Inferior parietal cortex (tissue), 1 donor: Measurements from ENCODE around the gene TAS2R30.

Experiments
- DNase-seq: peaks from one replicate; pipeline ENCODE4 v3.0.0-alpha.2; 2016; ENCODE audit errors: extremely low spot score

TAS2R30 gene, protein sequence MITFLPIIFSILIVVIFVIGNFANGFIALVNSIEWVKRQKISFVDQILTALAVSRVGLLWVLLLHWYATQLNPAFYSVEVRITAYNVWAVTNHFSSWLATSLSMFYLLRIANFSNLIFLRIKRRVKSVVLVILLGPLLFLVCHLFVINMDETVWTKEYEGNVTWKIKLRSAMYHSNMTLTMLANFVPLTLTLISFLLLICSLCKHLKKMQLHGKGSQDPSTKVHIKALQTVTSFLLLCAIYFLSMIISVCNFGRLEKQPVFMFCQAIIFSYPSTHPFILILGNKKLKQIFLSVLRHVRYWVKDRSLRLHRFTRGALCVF

DNA sequence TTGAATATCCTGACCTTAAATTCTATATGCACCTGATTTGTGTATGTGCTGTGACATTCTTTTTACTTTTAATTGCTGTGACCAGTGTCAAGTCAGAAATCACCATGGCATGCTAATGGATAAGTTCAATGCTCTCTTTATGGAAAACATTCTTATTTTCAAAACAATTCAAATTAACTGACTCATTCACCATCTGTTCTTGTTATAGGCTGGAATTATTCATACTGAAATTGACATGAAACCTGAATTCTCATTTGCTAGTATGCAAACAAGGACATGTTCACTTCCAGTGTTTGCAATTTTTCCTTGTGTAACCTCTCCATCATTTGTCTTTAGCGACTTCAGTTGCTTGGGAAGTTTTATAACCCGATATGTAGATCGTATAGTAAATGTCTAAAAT, at the start of gene TAS2R30:
TAS2R30 (minus strand) TSS at position 340 of the 400 bp plus-strand sequence. CDS start 400 bp downstream, outside the sequence.
- DNase-seq: no peak

DNA sequence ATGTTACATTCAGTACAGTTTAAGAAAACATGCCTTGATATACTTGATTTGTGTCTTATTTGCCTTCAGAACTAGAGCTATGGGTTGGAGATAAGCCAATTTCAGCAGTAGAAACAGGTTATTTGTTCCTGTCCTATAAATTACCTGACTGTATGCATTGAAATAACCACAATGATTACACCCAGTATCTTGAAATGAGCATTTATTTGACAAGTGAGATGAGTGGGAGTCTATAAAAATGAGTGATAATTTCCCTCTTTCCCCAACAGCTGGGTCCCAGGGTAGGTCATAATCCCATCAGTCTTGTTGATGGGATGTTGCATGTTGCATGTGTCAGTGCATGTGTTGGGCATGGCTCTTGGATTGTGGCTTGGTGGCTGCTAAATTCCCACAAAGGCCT, 48.6 kb upstream of the TAS2R30 start:
- DNase-seq: no peak

DNA sequence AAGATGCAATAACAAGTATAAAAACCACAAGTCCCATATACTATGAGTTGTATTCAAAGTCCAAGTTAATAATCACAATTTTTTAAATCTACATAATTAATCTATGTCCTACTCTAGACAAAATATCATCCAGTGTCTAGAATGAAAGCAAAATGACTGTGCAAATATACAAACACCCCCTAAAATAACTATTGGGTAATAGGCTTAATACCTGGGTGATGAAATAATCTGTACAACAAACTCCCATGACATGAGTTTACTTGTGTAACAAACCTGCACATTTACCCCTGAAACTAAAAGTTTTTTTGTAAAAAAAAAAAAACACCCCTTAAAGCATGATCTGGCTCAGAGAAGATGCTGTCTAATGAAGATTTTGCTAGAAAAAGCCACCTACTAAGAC, 48.1 kb upstream of the TAS2R30 start:
- no peak for DNase-seq

DNA sequence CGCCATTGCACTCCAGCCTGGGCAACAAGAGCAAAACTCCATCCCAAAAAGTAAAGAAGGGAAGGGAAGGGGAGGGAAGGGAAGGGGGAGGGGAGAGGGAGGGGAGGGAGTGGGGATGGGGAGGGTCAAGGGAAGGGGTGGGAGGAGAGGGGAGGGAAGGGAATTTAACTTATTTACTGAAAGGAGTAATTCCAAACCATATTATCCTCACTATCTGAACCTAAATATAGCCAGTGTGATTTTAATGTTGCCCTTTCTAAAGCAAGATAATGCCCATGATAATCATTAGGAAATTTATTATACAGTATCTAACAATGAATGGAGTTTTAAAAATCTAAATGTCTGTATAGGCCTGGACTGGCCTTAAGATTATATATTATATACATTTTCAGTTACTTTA, 43.8 kb upstream of the TAS2R30 start:
- no peak for DNase-seq

DNA sequence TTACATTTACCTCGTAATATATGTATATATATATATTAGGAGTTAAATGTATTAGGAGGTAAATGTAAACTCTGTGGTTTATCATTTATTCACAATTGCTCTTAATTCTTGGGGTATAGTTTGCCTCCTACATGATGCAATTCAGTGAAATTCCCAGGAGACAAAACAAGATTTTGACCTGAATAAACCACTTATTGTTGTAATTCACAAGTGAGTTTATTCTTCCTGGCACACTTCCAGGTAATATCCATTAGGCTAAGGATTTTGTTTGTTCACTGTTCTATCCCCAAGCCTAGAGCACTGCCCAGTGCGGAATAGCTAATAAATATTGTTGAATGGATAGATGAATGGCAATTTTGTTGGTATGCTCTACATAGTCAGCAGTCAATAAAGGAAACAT, 39.6 kb upstream of the TAS2R30 start:
- no peak for DNase-seq

DNA sequence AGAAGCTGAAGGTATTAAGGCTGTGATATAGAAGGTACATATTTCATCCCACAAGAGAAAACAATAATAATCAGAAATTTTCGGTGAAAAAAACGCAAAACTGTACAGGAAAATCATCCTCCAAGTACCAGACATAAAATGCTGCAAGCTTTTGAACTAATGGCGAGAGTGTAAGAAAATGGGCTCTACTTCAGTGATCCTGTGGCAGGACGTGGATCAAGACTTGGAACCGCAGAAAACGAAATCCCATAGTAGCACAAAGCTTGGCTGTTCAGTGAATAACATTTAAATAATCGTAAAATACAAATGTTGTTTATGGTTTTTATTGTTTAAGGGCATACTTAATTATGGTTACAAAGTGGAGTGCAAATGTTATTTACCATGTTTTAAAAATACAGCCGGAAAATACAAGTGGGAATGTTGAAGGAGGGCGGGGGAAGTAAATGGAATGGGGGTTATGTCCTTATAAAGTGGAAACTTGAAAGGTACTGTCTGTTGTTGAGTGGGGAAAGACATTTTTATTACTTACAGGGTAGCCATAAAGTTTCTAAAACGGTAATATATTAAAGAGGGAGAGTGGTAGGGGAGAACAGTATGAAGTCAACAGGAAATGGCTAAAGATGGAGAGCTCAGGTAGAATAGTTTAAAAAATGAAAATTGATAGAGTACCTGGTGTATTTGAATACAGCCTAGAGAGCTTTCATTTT, 37.7 kb upstream of the TAS2R30 start:
- no peak for DNase-seq

DNA sequence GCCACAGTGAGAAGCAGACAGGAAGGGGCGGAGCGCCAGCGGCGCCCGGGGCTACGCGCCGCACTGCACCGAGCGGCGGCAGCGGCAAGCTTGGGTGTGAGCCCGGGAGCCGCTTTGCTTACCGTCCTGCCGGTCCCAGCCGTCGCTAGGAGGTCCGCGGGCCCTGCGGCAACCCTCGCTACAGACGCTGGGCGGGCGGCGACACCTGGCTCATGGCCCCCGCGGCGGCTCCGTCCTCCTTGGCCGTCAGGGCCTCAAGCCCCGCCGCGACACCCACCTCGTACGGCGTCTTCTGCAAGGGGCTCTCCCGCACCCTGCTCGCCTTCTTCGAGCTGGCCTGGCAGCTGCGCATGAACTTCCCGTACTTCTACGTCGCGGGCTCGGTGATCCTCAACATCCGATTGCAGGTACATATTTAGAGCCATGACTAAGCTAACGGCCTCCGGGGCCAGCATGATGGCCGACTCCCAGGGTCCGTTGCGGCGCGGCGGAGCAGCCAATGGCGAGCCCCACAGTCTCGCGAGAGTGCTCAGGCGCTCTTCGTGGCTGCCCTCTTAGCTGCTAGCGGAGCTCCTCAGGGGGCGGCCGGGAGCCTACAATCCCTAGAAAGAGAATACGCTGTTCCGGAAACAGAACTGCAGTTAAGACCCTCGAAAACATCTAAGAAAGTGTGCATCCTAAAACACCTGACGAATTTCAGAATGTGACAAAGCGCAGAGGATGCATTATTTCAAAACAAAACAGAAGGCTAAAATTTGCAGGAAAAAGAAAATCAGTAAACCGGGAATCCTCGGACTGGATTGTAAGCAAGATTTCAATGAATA, 36.9 kb upstream of the TAS2R30 start, which contains the start of gene SMIM10L1:
SMIM10L1 (plus strand) TSS at position 50 of the 824 bp plus-strand sequence; CDS start at position 213, 163 bp downstream.
- DNase-seq: peak; percentile 88

DNA sequence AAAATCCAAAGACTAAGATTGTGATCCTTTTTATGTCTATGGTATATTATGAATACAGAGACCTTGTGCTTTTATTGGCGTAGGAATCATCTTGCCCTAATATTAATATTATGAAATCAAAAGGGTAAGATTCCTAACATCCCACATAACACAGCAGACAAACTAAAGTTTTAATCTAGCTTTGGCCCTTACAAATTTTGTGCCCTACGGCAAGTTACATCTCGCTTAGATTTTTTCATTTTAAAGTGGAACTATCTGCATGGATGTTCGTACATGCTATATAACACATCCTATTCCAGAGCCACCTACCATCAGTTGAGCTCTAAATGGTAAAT, 36.3 kb upstream of the TAS2R30 start:
- no peak for DNase-seq

DNA sequence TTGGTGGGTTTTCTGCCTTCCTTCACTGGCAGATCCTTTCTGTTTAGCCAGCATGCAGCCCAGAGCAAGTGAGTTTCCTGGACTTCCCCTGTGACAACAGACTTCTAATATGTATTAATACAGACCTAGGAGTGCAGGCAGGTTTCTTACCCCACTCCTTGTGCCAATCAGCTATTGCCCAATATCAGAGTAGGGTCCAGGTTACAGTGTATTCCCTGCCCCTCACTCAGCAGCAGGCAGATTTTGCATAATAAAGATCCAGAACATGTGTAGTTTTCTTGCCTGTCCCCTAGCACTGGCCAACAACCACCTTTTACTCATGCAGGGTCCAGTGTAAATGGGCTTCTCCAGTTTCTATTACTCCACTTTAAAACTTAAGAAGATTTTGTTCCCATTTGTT, 31.9 kb upstream of the TAS2R30 start:
- no peak for DNase-seq

DNA sequence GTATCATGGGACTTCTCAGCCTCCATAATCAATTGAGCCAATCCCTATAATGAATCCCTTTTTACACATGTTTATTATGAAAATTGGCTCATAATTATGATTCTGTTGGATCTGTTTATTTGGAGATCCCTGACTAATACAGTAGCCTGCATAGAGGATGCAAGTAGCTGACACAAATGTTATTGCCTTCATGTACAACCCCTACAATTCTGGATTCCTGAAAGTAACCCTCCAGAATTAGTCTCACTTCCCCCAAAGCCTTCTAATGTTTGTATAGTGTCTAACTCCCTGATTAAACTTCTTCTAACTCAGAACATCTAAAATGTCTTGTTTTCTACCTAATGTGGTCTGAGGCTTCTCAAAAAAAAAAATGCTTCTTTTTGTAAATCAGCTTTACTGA, 29.9 kb upstream of the TAS2R30 start:
- DNase-seq: no peak

DNA sequence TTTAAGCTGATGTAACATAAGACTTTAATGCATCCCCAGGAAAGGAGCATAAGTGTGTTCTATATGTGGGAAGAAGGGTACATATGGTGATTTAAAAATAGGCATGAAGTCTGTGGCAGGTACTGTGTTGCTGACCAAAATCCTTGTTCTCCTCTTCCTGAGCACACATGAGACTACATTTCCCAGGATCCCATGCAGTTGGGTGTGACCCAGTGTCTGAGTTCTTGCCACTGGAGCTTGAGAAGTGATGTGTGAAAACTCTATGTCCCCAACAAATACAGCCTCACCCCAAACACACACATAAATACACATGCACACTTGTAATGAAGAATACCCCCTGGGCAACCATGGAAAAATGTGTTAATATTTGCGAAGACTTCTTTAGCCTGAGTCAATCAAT, 28.1 kb upstream of the TAS2R30 start:
- DNase-seq: no peak

DNA sequence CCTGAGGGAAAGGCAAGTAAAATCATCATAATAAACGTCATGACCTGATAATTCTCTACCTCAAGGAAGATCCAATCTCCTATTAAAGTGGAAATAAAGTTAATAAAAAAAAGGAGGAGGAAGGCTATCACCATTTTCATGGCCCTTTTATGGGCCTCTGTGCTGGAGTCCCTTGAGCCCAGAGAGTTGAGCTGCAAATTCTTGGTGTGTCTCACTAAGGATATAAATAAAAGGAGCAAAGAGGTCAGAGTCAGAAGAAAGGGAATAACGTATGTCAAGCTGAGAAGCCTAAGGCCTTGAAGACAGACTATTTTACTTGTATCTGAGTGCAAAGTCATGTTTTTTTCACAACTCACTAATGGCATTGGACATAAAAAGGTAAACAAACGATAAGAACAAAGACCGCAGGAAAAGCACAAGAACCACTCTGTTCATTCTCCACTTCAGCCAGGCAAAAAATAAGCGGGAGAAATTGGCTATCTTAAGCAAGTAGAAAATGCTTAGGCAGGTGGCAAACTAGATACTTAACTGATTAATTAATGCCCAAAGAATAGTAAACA, 24.5 kb upstream of the TAS2R30 start:
- DNase-seq: no peak

DNA sequence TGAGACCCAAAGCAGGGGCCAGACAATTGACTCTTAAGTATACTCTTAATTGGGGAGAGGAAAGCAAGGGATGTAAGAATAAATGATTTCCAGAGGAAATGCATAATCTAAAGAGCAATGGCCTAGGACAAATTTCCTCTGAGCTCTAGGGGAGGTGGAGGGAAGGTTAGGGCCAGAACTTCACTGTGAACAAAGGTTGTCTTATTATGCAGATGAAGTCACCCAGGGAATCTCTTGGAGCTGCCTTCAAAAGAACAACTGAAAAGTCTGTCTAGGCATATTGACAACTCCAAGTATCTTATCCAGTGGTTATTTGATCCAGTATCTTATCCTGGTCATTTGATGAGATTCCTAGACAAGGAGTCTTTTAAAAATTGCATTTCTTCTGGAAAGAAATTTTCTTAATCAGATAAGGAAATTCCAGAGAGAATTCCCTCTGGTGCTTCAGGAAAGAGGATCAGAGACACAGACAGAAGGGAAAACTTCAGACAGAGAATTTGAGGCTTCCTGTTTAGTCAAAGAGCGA, 20.0 kb upstream of the TAS2R30 start:
- DNase-seq: no peak

DNA sequence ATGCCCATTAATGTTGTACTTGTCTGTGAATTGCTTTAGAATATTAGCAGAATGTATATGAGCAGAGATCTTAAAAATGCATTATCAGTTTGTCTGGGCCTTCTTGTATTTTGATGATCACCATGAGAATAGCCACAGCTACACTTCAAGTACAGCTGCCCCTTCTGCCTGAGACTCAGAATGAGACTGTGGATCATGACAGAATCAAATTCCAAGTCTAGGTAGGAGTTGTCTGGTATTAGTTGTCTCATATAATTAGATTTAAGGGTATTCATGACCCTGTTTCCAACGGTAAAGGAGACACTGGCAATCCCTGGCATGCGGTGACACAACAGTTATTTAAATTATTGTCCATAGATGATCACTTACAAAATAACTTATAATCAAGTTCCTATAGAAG, 18.3 kb upstream of the TAS2R30 start:
- no peak for DNase-seq

DNA sequence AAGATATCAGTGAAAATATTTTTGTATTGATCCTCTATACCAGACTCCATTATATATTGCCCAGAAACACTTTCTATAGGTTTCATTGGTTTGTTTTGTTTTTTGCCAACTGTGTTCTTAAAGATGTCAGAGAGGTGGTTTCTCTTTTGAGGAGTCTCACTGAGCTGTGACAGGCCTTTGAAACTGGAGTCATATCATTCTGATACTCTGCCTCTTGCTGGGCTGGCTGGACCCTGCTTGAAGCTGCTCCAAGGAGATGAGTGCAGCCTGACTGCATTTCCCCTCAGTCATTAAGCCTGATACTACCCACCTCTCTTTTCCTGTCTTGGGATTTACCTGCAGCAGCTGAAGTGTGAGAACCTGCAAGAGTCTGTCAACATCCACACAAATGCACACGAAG, 16.4 kb upstream of the TAS2R30 start:
- no peak for DNase-seq

DNA sequence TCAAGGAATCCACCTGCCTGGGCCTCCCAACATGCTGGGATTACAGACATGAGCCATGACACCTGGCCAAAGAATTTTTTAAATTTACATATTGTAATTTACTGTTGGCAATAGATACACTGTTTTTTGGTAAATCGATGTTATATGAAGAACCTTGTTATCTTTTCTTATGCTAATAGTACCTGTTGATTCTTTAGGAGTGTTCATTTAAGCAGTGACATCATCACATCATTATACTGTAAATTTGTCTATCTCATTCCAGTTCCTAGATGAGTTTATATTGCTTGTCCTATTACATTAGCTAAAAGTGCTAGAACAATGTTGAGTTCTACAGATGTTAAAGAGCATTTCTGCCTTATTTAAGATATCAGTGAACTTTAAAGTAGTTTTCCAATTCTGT, 13.0 kb upstream of the TAS2R30 start:
- no peak for DNase-seq

DNA sequence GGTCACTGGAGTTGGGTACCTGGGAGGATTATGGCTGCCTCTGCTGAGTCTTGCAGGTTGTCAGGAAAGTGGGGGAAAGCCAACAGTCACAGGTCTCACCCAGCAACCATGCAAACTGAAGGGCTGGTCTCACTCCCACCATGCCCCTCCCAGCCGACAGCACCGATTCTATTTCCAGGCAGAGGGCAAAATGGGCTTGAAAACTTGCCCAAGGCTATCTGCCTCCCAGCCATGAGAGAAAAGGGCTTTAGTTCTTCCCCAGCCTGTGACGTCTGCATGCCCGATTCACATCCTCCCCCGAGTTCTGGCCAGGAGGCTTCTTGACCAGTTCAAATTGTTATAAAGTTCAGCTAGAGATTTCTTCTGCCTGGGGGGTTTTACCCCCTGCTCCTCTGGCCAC, 9.9 kb upstream of the TAS2R30 start:
- DNase-seq: no peak

DNA sequence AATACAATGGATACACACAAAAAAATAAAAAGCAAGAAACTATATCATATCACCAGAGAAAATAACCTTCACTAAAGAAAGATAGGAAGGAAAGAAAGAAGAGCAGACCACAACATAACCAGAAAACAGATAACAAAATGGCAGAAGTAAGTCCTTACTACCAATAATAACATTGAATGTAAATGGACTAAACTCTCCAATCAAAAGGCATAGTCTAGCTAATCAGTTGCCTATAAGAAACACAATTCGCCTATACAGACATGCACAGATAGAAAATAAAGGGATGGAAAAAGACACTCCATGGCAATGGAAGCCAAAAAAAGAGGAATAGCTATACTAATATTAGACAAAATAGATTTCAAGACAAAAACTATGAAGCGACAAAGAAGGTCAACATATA, 8.9 kb upstream of the TAS2R30 start:
- DNase-seq: no peak

DNA sequence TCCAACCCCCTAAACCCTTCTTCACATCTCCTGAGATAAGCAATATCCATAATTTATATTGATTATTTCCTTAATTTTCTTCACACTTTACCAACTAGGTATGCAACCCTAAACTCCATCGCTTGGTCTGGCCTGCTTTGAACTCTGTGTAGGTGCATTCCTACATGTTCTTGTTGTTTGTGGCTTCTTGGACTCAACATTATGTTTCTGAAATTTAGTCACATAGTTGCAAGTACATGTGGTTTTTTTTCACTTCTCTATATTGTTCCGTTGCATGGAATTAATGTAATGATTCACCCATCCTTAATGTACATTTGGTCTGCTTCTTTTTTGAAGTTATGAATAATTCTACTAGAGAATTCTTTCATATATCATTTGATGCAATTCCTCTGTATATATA, 1.6 kb upstream of the TAS2R30 start:
- no peak for DNase-seq

DNA sequence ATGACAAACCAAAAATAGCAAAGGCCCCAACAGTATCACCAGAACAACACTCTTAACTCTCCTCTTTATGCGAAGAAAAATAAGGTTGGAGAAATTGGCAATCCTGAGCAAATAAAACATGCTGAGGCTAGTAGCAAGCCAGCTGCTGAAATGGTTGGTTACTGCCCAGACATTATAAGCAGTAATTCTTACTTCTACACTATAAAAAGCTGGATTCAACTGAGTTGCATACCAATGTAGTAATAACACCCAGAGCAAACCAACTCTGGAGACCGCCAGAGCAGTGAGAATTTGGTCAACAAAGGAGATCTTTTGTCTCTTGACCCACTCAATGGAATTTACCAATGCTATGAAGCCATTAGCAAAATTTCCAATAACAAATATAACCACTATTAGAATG, 628 bp downstream of the TAS2R30 start:
- DNase-seq: peak; percentile 6

DNA sequence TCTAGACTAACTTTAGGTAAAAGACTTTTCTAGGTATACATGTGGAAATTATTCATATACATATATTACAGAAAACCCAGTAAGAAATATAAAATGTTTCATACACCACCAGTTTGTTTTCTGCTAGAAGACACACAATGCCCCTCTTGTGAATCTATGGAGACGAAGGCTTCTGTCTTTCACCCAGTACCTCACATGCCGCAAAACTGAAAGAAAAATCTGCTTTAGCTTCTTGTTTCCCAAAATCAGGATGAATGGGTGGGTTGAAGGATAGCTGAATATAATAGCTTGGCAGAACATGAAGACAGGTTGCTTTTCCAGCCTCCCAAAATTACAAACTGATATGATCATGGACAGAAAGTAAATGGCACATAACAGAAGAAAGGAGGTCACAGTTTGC, 1.3 kb downstream of the TAS2R30 start:
- DNase-seq: peak; percentile 14

DNA sequence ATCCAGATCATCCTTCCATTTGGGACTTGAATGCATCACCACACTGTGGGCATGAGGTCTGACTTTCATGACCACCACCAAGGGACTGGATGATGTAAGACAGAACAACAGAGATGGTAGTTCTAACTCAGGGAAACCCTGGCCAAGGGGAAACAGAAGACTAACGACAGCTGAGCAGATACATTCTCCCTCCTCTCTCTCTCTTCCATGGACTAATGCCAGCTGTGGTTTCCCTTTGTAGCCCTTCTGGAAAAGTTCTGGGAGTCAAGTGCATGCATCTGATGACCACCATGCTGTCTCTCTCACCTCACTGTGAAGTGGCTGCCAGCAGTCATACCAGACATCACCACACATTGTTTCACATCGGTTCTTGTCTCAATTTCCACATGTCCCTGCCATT, 3.4 kb downstream of the TAS2R30 start:
- DNase-seq: no peak
